Esophagus (tissue), 2 donors: ENCODE measurements around the gene KLHL34. TPM values are rescaled to one million over a fixed set of nuclear protein-coding genes. Genes with fewer than 3 reads are reported as not detected.
A peak's percentile ranks its signal among the peaks of the same experiment; 100 is the strongest.

Experiments used
- H3K27ac ChIP-seq, 2 donors: one replicate each; pipeline ENCODE4 v1.5.1; 2013; ENCODE audit warnings: low read depth in 2 of 2, mild to moderate bottlenecking in 2 of 2, inconsistent platforms in 1 of 2, low read length in 1 of 2, moderate library complexity in 1 of 2
- H3K27me3 ChIP-seq, 2 donors: one replicate each; pipeline ENCODE4 v1.6.1; 2013; ENCODE audit warnings: low read length in 2 of 2, control low read depth in 1 of 2, mild to moderate bottlenecking in 1 of 2; ENCODE audit not compliant: insufficient read depth in 2 of 2, control insufficient read depth in 1 of 2
- H3K36me3 ChIP-seq, 2 donors: one replicate each; pipeline ENCODE4 v1.6.1; 2013; ENCODE audit warnings: low read length in 1 of 2; ENCODE audit not compliant: control insufficient read depth in 2 of 2, insufficient read depth in 2 of 2
- H3K4me1 ChIP-seq, 2 donors: one replicate each; pipeline ENCODE4 v1.6.1; 2013; ENCODE audit warnings: low read length in 1 of 2; ENCODE audit not compliant: control insufficient read depth in 2 of 2, insufficient read depth in 2 of 2
- H3K4me3 ChIP-seq, 2 donors: one replicate each; pipeline ENCODE4 v1.5.1; 2013; ENCODE audit warnings: low read length in 2 of 2, mild to moderate bottlenecking in 2 of 2, low read depth in 1 of 2, moderate library complexity in 1 of 2
- H3K9me3 ChIP-seq, 2 donors: one replicate each; pipeline ENCODE4 v1.6.1; 2013; ENCODE audit warnings: mild to moderate bottlenecking in 2 of 2, low read depth in 1 of 2, low read length in 1 of 2, moderate library complexity in 1 of 2; ENCODE audit not compliant: control insufficient read depth in 2 of 2, insufficient read depth in 1 of 2
- WGBS, 2 donors: extraction: QIAGEN DNeasy Blood & Tissue Kit; methylation state at CpG; one replicate each; pipeline ENCODE4 v1.1.7; 2013; 5-methylcytosine and 5-hydroxymethylcytosine counted together
- polyA plus RNA-seq, 2 donors: library from polyadenylated mRNA; stranded (reverse); fragments of 200-250 nt; gene quantifications; one replicate each; pipeline ENCODE4 v1.2.3, GENCODE V29; 2013
- donor health status: healthy with polysubstance abuse.
- donor health status: Bipolar disorder and iron deficiency.

The KLHL34 gene
- polyA plus RNA-seq, result under 1 TPM; 0.01 to 0.04 TPM

DNA sequence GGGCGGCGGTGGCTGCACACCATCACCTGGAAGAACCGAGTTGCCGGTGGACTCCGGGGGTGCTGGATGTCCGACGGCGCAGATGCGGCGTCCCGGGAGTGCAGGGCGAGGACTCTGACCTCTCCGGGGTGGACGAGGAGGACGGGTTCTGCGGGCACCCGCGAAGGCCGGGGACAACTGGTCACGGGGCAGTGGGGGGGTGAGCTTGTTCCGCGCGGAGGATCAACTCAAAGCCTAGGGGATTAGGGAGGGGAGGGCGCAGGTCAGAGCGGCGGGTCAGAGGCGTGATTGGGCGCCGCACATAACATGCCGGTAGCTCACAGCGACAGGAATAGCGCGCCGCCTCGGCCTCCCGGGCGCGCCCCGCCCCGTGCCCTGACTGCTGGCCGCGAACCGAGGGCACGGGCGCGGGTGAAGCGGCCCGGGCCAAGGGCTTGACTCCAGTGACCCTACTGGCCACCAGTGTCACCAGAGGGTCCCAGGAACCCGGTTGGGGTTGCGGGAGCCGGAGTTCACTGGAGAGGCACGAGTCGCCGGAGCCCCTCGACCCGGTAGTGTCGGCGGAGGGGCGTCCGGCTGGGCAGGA is at the start of gene KLHL34:
Gene KLHL34, minus strand, starts transcription at position 179 of the 586 bp plus-strand sequence. CDS start 542 bp downstream, outside the sequence.
- Histone ChIP-seq H3K4me3 (peak within 1 kb of the TSS; percentile 11 to 26), H3K4me1 (no peaks in the 10 kb centered on the region), H3K27ac (no peak within 1 kb of the TSS), H3K36me3 (no peaks in the 10 kb centered on the region), H3K27me3 (no peaks in the 10 kb centered on the region), H3K9me3 (peaks cover 10% of the 10 kb centered on the region in 2 donors)
- whole genome bisulfite sequencing, 2 donors, result 9 to 36% methylated on average over 54 to 60 of the region's 60 CpGs

DNA sequence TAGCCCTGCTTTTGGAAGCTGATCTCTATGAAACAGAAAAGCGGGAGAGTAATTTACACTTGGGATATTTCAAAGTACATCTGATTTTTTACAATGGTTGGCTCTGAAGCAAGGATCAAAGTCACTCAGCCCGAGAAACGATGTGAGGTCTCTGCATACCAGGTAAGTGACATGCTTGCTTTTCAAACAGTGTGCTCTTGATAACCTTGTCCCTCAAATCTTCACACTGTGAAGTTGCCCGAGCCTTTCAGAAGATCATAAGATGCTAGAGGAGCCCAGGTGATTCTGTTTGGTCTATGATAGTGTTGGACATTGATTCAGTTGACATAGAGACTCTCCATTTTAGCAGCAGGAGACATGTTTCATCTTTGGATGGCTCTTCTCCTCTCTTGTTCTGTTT is 47.1 kb upstream of the KLHL34 start:
- WGBS, 2 donors, result 51 to 58% methylated on average over 4 of the region's 4 CpGs
- Histone ChIP-seq H3K27ac (no peak overlapping the region), H3K4me3 (no peak overlapping the region), H3K9me3 (no peaks in the 10 kb centered on the region), H3K36me3 (no peaks in the 10 kb centered on the region), H3K4me1 (no peaks in the 10 kb centered on the region), H3K27me3 (peaks cover 0 to 3% of the 10 kb centered on the region in 2 donors)

DNA sequence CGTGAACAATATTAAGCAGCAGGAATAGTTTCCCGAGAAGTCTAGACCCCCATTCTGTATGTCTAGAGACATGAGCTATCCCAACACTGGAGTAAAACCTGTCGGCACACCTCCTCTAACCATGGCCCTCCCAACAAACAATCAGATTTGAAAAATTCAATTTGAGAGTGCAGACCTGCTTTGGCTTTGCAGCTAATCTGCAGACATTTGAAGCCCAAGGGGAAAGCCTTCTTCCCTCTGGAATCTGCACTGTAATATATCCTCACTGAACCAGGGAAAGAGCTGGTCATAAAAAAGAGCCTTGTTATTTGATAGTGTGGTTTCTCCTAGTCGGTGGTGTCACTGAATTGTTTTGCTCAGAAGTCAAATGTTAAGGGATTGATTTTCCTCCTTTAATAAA is 44.6 kb upstream of the KLHL34 start:
- no peak overlapping the region for H3K27ac ChIP-seq
- H3K4me1 ChIP-seq, result no peaks in the 10 kb centered on the region
- 68 to 69% methylated on average over 4 of the region's 4 CpGs for WGBS, 2 donors
- no peak overlapping the region for H3K4me3 ChIP-seq
- H3K9me3 ChIP-seq, result no peaks in the 10 kb centered on the region
- H3K27me3 ChIP-seq, result peaks cover 0 to 3% of the 10 kb centered on the region in 2 donors
- H3K36me3 ChIP-seq, result no peaks in the 10 kb centered on the region

DNA sequence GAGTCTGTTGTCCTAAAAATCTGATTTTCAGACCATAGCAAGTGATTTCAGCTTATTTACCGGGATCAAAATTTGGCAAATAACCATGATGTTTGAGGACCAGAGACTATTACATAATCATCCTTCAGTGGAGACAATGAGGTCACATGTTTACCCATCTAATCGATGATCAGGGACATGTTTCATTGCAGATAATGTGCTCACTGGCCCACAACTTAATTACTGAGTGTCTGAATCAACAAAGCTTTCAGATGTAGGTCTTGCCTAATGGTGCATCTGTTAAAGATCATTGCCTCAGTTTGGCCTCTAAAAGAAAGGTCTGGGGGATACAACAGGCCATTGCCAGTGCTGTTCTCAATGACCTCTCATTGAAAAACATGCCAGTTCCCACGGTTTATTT is 42.8 kb upstream of the KLHL34 start:
- Histone ChIP-seq H3K9me3 (no peaks in the 10 kb centered on the region), H3K27ac (no peak overlapping the region), H3K4me3 (no peak overlapping the region), H3K27me3 (peaks cover 0 to 3% of the 10 kb centered on the region in 2 donors), H3K36me3 (no peaks in the 10 kb centered on the region), H3K4me1 (no peaks in the 10 kb centered on the region)
- 55 to 72% methylated on average over 3 of the region's 3 CpGs for WGBS, 2 donors

GRCh38 chrX:21700275-21700674 is 42.1 kb upstream of the KLHL34 start:
- 80 to 82% methylated on average over 5 of the region's 5 CpGs for WGBS, 2 donors
- Histone ChIP-seq H3K27me3 (peaks cover 0 to 3% of the 10 kb centered on the region in 2 donors), H3K9me3 (no peaks in the 10 kb centered on the region), H3K4me1 (no peaks in the 10 kb centered on the region), H3K27ac (no peak overlapping the region), H3K4me3 (no peak overlapping the region), H3K36me3 (no peaks in the 10 kb centered on the region)

DNA sequence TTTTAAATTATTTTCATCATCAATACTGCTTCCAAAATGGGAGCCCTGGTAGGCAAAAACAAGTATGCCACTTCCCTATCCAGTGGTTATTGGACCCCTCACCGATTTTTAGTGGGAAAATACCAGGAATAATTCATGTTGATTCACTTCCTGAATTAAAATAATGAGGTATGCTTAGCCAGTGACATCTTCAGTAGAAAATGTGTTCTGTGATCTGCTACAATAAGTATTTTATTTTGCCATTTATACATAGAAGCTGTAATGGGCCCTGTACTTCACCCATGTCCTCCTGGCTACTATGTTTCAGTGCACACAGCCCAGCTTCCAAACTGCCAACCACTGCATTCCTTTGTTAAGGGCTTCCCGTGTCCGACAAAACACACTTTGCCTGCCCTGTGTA is 41.0 kb upstream of the KLHL34 start:
- H3K4me3 ChIP-seq, result no peak overlapping the region
- H3K27me3 ChIP-seq, result peaks cover 0 to 3% of the 10 kb centered on the region in 2 donors
- no peak overlapping the region for H3K27ac ChIP-seq
- no peaks in the 10 kb centered on the region for H3K4me1 ChIP-seq
- no peaks in the 10 kb centered on the region for H3K9me3 ChIP-seq
- 58 to 66% methylated on average over 3 of the region's 3 CpGs for WGBS, 2 donors
- H3K36me3 ChIP-seq, result no peaks in the 10 kb centered on the region

- WGBS, 2 donors, result 69 to 71% methylated on average over 4 of the region's 4 CpGs
- peaks cover 0 to 2% of the 10 kb centered on the region in 2 donors for H3K27me3 ChIP-seq
- H3K4me3 ChIP-seq, result no peak overlapping the region
- H3K4me1 ChIP-seq, result no peaks in the 10 kb centered on the region
- no peak overlapping the region for H3K27ac ChIP-seq
- H3K9me3 ChIP-seq, result no peaks in the 10 kb centered on the region
- H3K36me3 ChIP-seq, result no peaks in the 10 kb centered on the region
Observed at GRCh38 chrX:21698272-21698671, 40.1 kb upstream of the KLHL34 start.

- Histone ChIP-seq H3K9me3 (no peaks in the 10 kb centered on the region), H3K36me3 (no peaks in the 10 kb centered on the region), H3K27ac (no peak overlapping the region), H3K4me3 (no peak overlapping the region), H3K27me3 (no peaks in the 10 kb centered on the region), H3K4me1 (no peaks in the 10 kb centered on the region)
- 84 to 89% methylated on average over 3 of the region's 3 CpGs for WGBS, 2 donors
Observed at GRCh38 chrX:21691512-21692018, 33.4 kb upstream of the KLHL34 start.

GRCh38 chrX:21683941-21684340 is 25.8 kb upstream of the KLHL34 start:
- H3K27ac ChIP-seq, result no peak overlapping the region
- no peak overlapping the region for H3K4me3 ChIP-seq
- 60 to 74% methylated on average over 1 of the region's 1 CpG for WGBS, 2 donors
- H3K36me3 ChIP-seq, result no peaks in the 10 kb centered on the region
- no peaks in the 10 kb centered on the region for H3K27me3 ChIP-seq
- H3K4me1 ChIP-seq, result no peaks in the 10 kb centered on the region
- H3K9me3 ChIP-seq, result no peaks in the 10 kb centered on the region

- 47 to 52% methylated on average over 4 of the region's 4 CpGs for WGBS, 2 donors
- Histone ChIP-seq H3K4me1 (no peaks in the 10 kb centered on the region), H3K36me3 (no peaks in the 10 kb centered on the region), H3K27me3 (no peaks in the 10 kb centered on the region), H3K27ac (no peak overlapping the region), H3K9me3 (no peaks in the 10 kb centered on the region), H3K4me3 (no peak overlapping the region)
Observed at GRCh38 chrX:21678048-21678612, 20.0 kb upstream of the KLHL34 start.
